H9 (cell line): ENCODE data around the gene TRRAP. TPM values are rescaled to one million over a fixed set of nuclear protein-coding genes. Genes with fewer than 3 reads are reported as not detected.

ENCODE experiments used
- DNase-seq: peaks from one replicate; pipeline ENCODE4 v3.0.0-alpha.2; 2017
- H2AFZ ChIP-seq: one replicate; pipeline ENCODE4 v1.6.1; 2013; ENCODE audit warnings: mild to moderate bottlenecking, low read length, control low read depth, moderate library complexity
- H2AK5ac ChIP-seq: 2 replicates; pipeline ENCODE4 v1.6.1; 2013; ENCODE audit warnings: low read length, control low read depth, mixed read lengths; ENCODE audit not compliant: insufficient read length
- H2BK120ac ChIP-seq: one replicate; pipeline ENCODE4 v1.6.1; 2013; ENCODE audit warnings: low read depth, mild to moderate bottlenecking, low read length, control low read depth, inconsistent platforms; ENCODE audit not compliant: poor library complexity, severe bottlenecking
- H2BK12ac ChIP-seq: 2 replicates; pipeline ENCODE4 v1.6.1; 2013; ENCODE audit warnings: low read length, control low read depth, mixed read lengths, low read depth; ENCODE audit not compliant: insufficient read length
- H2BK15ac ChIP-seq: 2 replicates; pipeline ENCODE4 v1.6.1; 2013; ENCODE audit warnings: low read depth, low read length, control low read depth
- H2BK20ac ChIP-seq: one replicate; pipeline ENCODE4 v1.6.1; 2013; ENCODE audit warnings: low read depth, mild to moderate bottlenecking, low read length, control low read depth, inconsistent platforms; ENCODE audit not compliant: poor library complexity, severe bottlenecking
- H2BK5ac ChIP-seq: 2 replicates; pipeline ENCODE4 v1.6.1; 2013; ENCODE audit warnings: low read length, control low read depth, mixed read lengths; ENCODE audit not compliant: insufficient read length
- H3K14ac ChIP-seq: 2 replicates; pipeline ENCODE4 v1.6.1; 2013; ENCODE audit warnings: low read length, control low read depth; ENCODE audit not compliant: insufficient read depth
- H3K18ac ChIP-seq: 2 replicates; pipeline ENCODE4 v1.6.1; 2013; ENCODE audit warnings: low read depth, mild to moderate bottlenecking, mixed read lengths, low read length, control low read depth; ENCODE audit not compliant: insufficient read length
- H3K23ac ChIP-seq: 2 replicates; pipeline ENCODE4 v1.6.1; 2013; ENCODE audit warnings: low read length, control low read depth, mixed read lengths, low read depth; ENCODE audit not compliant: insufficient read length
- H3K23me2 ChIP-seq: 2 replicates; pipeline ENCODE4 v1.6.1; 2013; ENCODE audit warnings: low read depth, mild to moderate bottlenecking, mixed read lengths, low read length, control low read depth; ENCODE audit not compliant: insufficient read length, poor library complexity, severe bottlenecking
- H3K27ac ChIP-seq: 2 replicates; pipeline ENCODE4 v1.5.1; 2013; ENCODE audit warnings: low read length, control low read depth, mixed read lengths, low read depth; ENCODE audit not compliant: insufficient read length
- H3K27me3 ChIP-seq: 2 replicates; pipeline ENCODE4 v1.6.1; 2013; ENCODE audit warnings: low read length, control low read depth, inconsistent platforms; ENCODE audit not compliant: insufficient read depth
- H3K4ac ChIP-seq: 2 replicates; pipeline ENCODE4 v1.6.1; 2013; ENCODE audit warnings: low read depth, mild to moderate bottlenecking, control low read depth, inconsistent platforms, low read length, moderate library complexity
- H3K4me1 ChIP-seq: 2 replicates; pipeline ENCODE4 v1.6.1; 2013; ENCODE audit warnings: low read length, control low read depth, inconsistent platforms; ENCODE audit not compliant: insufficient read depth
- H3K4me2 ChIP-seq: 2 replicates; pipeline ENCODE4 v1.6.1; 2013; ENCODE audit warnings: low read length, control low read depth, mixed read lengths; ENCODE audit not compliant: insufficient read length, insufficient read depth
- H3K56ac ChIP-seq: 2 replicates; pipeline ENCODE4 v1.6.1; 2013; ENCODE audit warnings: low read depth, mild to moderate bottlenecking, mixed read lengths, low read length, control low read depth; ENCODE audit not compliant: insufficient read length
- H3K79me1 ChIP-seq: 2 replicates; pipeline ENCODE4 v1.6.1; 2013; ENCODE audit warnings: low read depth, mild to moderate bottlenecking, moderate library complexity, low read length, control low read depth, inconsistent platforms; ENCODE audit not compliant: insufficient read depth, poor library complexity, severe bottlenecking
- H3K79me2 ChIP-seq: 2 replicates; pipeline ENCODE4 v1.6.1; 2013; ENCODE audit warnings: low read length, control low read depth, inconsistent platforms; ENCODE audit not compliant: insufficient read depth
- H3K9ac ChIP-seq: 2 replicates; pipeline ENCODE4 v1.6.1; 2013; ENCODE audit warnings: low read length, control low read depth, mixed read lengths; ENCODE audit not compliant: insufficient read length; ENCODE audit errors: extremely low read depth
- H3K9me3 ChIP-seq: one replicate; pipeline ENCODE4 v1.6.1; 2013; ENCODE audit warnings: low read depth, low read length, inconsistent platforms; ENCODE audit not compliant: control insufficient read depth
- H3T11ph ChIP-seq: one replicate; pipeline ENCODE4 v1.6.1; 2013; ENCODE audit warnings: mild to moderate bottlenecking, low read length, control low read depth, inconsistent platforms
- H4K20me1 ChIP-seq: one replicate; pipeline ENCODE4 v1.6.1; 2013; ENCODE audit not compliant: control insufficient read depth, insufficient read length, insufficient read depth
- H4K5ac ChIP-seq: 2 replicates; pipeline ENCODE4 v1.6.1; 2013; ENCODE audit warnings: low read depth, mild to moderate bottlenecking, mixed read lengths, low read length, control low read depth; ENCODE audit not compliant: insufficient read length
- H4K8ac ChIP-seq: replicated peaks from 2 replicates; pipeline ENCODE4 v1.6.1; 2013; ENCODE audit warnings: low read length, control low read depth, mixed read lengths, low read depth; ENCODE audit not compliant: insufficient read length
- H4K91ac ChIP-seq: 2 replicates; pipeline ENCODE4 v1.6.1; 2013; ENCODE audit warnings: low read depth, mild to moderate bottlenecking, moderate library complexity, mixed read lengths, low read length, control low read depth; ENCODE audit not compliant: insufficient read length
- H3K27ac Mint-ChIP-seq, 3 experiments: 2 replicates in 2 of 3; 3 replicates in 1 of 3; pipeline ENCODE4 v1.8.0; 2020 to 2021; ENCODE audit warnings: mixed read lengths in 3 of 3, mild to moderate bottlenecking in 1 of 3, moderate library complexity in 1 of 3
- H3K27me3 Mint-ChIP-seq: 2 replicates; pipeline ENCODE4 v1.8.0; 2021; ENCODE audit warnings: low read depth, mild to moderate bottlenecking, moderate library complexity, mixed read lengths
- H3K36me3 Mint-ChIP-seq, 3 experiments: 2 replicates in 2 of 3; 3 replicates in 1 of 3; pipeline ENCODE4 v1.8.0; 2020 to 2021; ENCODE audit warnings: low read depth in 3 of 3, mixed read lengths in 3 of 3; ENCODE audit not compliant: insufficient read depth in 1 of 3
- H3K4me1 Mint-ChIP-seq, 2 experiments: 2 replicates each; pipeline ENCODE4 v1.8.0; 2020; ENCODE audit warnings: mixed read lengths in 2 of 2
- H3K4me3 Mint-ChIP-seq, 2 experiments: 2 replicates in 1 of 2; 3 replicates in 1 of 2; pipeline ENCODE4 v1.8.0; 2020 to 2021; ENCODE audit warnings: mild to moderate bottlenecking in 2 of 2, mixed read lengths in 2 of 2, moderate library complexity in 1 of 2
- H3K9me3 Mint-ChIP-seq, 2 experiments: 2 replicates in 1 of 2; 3 replicates in 1 of 2; pipeline ENCODE4 v1.8.0; 2020; ENCODE audit warnings: mild to moderate bottlenecking in 2 of 2, mixed read lengths in 2 of 2, moderate library complexity in 1 of 2
- CTCF ChIP-seq: fragments of 200-600 bp; sonication (generic); conservative IDR thresholded peaks from 3 replicates; pipeline ENCODE4 v1.8.0; 2021; ENCODE audit warnings: antibody characterized with exemption, mild to moderate bottlenecking
- WGBS: extraction: QIAGEN DNeasy Blood & Tissue Kit; methylation state at CpG from one replicate; pipeline ENCODE4 v1.1.7; 2013; ENCODE audit warnings: missing lambda C conversion rate, low lambda C conversion rate, mixed read lengths; ENCODE audit not compliant: insufficient read length; ENCODE audit errors: extremely low coverage; 5-methylcytosine and 5-hydroxymethylcytosine counted together
- total RNA-seq: library from RNA; stranded (reverse); gene quantifications from 2 replicates; pipeline ENCODE4 v1.2.1, GENCODE V29; 2021

TRRAP gene
- total RNA-seq, 1 experiment from 2014 or later: 58.6 TPM

GRCh38 chr7:98981701-98982100 is 103.4 kb downstream of the TRRAP start:
- Histone ChIP-seq H4K5ac (no peak overlapping the region), H3K14ac (no peak overlapping the region), H2BK12ac (no peak overlapping the region), H3K27me3 (no peaks in the 10 kb centered on the region), H2AFZ (no peak overlapping the region), H2BK120ac (no peak overlapping the region), H3K9ac (no peak overlapping the region), H3K56ac (no peak overlapping the region), H3T11ph (no peak overlapping the region), H2BK15ac (no peak overlapping the region), H3K79me1 (no peaks in the 10 kb centered on the region), H3K4ac (no peak overlapping the region), H2BK20ac (no peak overlapping the region), H3K23ac (no peak overlapping the region), H3K4me1 (no peaks in the 10 kb centered on the region), H3K79me2 (no peaks in the 10 kb centered on the region), H4K8ac (no peak overlapping the region), H3K18ac (no peak overlapping the region), H4K20me1 (no peaks in the 10 kb centered on the region), H3K9me3 (no peaks in the 10 kb centered on the region), H4K91ac (no peak overlapping the region), H3K23me2 (no peaks in the 10 kb centered on the region), H3K27ac (no peak overlapping the region), H2AK5ac (no peak overlapping the region), H2BK5ac (no peak overlapping the region), H3K4me2 (no peak overlapping the region)
- peaks cover 45 to 98% (median 88%) of the 10 kb centered on the region in 3 experiments for H3K36me3 Mint-ChIP-seq
- no peak for TF ChIP-seq CTCF
- DNase-seq: no peak
- H3K4me1 Mint-ChIP-seq: no peaks in the 10 kb centered on the region
- no peak overlapping the region for H3K4me3 Mint-ChIP-seq
- H3K27ac Mint-ChIP-seq: no peak overlapping the region
- peaks cover 0 to 10% of the 10 kb centered on the region in 2 experiments; a peak in 1 of 5 replicates for H3K9me3 Mint-ChIP-seq
- WGBS: no CpG with 5 or more reads among the region's 23 CpGs
- H3K27me3 Mint-ChIP-seq: no peaks in the 10 kb centered on the region
